GM18951 (cell line): ENCODE measurements around the gene NOS3.
"Not testable (repeated sequence)": the region's sequence is repeated elsewhere in the genome, so short reads cannot be mapped to it uniquely, and the experiment has no call there.

Experiments
- POLR2A ChIP-seq: IDR thresholded peaks from 4 replicates; pipeline ENCODE4 v1.6.1; 2011; ENCODE audit warnings: mild to moderate bottlenecking; ENCODE audit not compliant: insufficient read length, insufficient read depth; ENCODE audit errors: extremely low read depth
- in situ Hi-C: fragments of 300-500 bp; cut with MboI; formaldehyde crosslinking; loops from one replicate; pipeline ENCODE4 v1.12.0; 2022; ENCODE audit warnings: low sequenced_read_pairs, mixed read lengths, inconsistent platforms; ENCODE audit not compliant: unreplicated experiment

NOS3 gene

DNA sequence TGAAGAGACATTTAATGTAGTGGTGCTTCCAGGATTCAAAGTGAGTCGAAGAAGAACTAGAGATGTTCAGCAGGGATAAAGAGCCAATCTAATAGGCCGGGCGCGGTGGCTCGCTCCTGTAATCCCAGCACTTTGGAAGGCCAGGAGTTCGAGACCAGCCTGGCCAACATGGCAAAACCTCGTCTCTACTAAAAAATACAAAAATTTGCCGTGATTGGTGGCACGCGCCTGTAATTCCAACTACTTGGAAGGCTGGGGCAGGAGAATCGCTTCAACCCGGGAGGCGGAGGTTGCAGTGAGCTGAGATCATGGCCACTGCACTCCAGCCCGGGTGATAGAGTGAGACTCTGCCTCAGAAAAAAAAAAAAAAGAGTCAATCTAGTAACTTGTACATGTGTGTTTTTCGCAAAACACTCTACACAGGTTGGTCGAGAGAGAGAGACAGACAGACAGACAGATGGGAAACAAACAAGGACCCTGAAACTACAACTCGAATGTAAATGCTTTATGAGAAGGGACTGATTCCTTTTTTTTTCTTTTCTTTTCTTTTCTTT is 38.2 kb downstream of the NOS3 start:
- no peak for TF ChIP-seq POLR2A

DNA sequence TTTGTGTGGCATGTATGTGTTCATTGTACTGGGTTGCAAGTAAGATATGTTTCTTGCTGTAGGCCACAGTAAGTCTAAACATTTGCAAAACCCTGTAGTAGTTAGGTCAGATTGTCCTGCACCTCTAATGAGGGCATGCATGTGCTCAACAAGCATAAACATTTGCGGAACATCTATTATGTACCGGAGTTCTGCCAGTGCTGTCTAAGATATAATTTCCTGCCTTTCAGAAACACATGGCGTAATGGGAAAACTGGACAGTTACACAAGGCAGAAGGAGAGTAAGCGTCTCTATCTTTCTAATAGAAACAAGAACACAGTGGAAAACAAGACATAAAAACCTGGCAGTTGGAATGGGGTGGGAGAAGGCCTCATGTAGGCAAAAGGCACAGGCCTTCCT is 40.2 kb downstream of the NOS3 start:
- no peak for TF ChIP-seq POLR2A
- in situ Hi-C loops: no loop called here

More for the DNA sequence above, 38.2 kb downstream of the NOS3 start:
- in situ Hi-C loops: no loop called here

DNA sequence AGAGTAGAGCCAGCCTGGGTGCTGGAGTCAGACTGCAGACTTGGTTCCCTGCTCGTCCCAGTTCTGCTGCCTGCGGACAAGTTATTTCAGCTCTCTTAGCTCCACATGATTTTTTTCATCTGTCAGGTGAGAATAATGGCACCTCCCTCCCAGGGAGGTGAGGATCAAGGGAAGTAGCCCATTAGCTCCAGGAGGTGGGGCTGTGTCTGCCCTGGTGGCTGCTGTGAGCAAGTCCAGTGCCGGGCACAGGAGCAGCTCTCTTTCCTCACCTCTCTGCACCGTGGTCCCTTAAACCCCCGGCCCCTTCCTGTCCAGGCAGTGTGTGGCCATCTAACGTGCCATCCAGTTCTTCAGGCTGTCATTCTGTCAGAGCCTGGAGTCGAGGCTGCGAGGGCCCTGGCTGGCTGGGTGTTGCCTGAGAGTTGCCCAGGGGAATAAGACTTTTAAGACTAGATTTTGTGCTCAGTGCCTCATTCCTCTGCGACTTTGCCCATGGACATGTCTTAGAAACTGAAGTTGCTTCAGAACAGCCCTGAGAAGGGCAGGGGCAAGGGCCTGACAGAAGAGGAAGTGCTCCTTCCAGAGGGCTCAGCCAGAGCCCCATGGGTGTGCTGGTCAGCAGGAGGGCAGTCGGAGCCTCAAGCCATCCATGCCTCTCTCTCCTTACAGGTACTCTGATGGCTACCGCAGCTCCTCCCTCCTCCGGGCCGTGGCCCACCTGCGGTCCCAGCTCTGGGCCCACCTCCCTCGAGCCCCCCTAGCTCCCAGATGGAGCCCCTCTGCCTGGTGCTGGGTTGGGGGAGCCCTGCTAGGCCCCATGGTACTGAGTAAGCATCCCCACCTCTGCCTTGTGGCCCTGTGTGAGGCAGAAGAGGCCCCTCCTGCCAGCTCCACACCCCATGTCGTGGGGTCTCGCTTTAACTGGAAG is 42.4 kb downstream of the NOS3 start:
- TF ChIP-seq POLR2A: no peak
- in situ Hi-C loops: no loop called here

DNA sequence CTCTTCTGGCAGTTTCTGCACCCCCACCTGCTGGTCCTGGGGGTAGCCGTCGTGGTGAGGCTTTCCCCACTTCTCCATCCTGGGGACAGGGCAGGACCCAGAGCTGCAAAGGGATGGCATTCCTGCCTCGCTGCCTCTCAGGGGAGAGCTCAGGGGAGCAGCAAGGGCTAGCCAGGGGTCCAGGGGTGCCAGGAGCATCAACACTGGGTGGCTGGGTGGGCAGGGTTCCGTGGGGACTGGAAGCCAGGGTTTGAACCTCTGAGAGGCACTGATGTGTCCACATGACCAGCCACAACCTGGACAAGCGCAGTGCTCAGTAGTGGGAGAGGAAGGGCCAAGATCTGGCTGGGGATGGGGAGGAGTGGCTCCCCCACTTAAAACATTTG is 43.0 kb downstream of the NOS3 start:
- TF ChIP-seq POLR2A: no peak
- in situ Hi-C loops: no loop called here

DNA sequence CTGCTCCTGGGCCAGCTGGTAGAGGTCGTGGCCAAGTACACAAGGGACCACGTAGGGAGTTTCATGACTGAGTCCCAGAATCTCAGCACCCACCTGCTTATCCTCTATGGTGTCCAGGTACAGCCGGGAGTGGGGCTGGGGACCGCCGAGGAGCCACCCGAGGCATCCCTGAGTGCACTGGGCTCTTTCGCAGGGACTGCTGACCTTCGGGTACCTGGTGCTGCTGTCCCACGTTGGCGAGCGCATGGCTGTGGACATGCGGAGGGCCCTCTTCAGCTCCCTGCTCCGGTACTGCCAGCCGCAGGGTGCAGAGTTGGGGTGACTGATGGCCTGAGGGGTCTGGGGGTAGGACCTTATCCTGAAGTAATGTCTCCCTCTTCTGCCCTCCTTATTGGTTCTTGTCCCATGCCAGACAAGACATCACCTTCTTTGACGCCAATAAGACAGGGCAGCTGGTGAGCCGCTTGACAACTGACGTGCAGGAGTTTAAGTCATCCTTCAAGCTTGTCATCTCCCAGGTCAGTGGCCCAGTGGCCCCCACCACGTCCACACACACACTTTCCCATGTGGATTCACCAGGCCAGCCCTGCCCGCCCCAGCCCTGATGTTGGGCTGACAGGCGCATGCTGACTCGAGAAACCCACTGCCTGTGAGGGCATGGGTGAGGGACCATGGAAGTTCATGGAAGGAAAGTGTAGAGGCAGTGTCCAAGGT is 43.7 kb downstream of the NOS3 start:
- TF ChIP-seq POLR2A: no peak
- in situ Hi-C loops: no loop called here

DNA sequence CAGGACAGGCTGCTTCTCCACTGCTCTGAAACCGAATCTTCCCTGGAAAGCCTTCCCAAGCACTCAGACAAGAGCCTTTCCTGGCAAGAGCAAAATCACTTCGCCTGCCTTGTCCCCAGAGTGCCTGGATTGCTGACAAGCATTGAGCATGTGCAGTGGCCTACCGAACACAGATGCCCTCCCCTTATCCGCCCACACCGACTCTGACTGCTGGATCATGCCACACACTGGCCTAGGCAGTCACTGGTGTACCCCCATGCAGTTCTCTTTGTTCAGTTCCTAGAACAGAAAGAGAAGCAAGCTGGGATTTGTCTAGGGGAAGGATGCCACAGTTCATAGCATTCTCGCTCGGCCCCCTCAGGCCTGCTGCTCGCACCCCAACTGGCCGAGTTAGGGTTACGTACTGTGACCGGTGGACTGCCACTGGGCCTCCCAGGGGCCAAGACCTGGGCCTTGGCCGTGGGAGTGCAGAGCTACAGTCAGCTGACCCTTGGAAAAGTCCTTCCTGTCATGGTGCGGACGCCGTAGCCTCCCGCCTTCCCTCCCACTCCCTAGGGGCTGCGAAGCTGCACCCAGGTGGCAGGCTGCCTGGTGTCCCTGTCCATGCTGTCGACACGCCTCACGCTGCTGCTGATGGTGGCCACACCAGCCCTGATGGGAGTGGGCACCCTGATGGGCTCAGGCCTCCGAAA is 44.4 kb downstream of the NOS3 start:
- in situ Hi-C loops: no loop called here
- no peak for TF ChIP-seq POLR2A

DNA sequence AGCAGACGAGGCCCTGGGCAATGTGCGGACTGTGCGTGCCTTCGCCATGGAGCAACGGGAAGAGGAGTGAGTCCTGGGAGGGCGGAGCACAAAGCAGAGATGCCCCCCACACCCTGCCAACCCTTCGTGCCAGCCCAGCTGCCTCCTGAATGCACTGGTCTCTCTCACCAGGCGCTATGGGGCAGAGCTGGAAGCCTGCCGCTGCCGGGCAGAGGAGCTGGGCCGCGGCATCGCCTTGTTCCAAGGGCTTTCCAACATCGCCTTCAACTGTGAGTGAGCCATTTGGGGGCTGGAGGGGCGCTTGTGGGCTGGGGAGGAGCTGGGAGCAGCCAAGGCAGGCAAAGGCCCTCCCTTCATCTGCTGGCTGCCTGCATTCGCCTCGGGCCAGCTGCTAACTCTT is 45.1 kb downstream of the NOS3 start:
- TF ChIP-seq POLR2A: no peak
- in situ Hi-C loops: no loop called here

DNA sequence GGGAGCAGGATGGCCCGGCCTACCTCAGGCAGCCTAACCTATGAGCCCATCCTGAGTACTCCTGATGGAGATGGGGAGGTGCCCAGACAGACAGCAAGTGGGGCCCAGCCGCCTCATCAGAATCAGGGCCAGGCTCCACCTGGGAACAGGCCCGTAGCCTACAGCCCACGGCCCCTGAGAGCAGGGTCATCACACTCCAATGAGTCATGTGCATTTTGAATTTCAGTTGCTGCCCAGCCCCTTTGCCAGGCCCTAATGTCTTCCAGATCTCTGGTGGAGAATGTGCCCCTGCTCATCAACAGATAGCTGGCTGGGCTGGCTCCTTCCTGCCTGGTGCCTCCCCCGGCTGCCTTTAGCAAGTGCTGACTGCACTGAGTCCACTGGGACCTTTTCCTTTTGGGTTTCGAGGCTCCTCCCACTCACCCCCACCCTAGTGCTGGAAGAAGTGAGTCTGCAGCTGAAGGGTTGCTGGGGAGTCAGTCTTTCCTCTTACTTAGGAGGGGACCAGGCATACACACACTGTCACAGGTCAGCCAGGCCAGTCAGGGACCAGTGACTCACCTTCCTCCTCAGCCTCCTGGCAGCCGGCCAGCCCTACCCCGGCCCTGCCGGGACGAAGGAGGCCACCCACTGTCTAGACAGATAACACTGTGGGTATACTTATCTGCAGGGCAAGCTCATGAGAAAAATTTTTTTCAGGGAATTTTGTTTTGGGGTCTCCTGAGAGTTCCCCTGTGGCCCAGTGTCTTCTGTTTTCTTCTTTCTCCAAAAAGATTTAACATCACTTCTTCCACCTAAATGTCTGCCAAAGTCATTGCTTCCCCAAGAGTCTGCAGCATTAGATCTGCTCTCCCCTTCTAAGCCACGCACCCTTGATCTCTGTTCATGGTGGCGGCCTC is 48.4 kb downstream of the NOS3 start:
- in situ Hi-C loops: no loop called here
- TF ChIP-seq POLR2A: no peak

DNA sequence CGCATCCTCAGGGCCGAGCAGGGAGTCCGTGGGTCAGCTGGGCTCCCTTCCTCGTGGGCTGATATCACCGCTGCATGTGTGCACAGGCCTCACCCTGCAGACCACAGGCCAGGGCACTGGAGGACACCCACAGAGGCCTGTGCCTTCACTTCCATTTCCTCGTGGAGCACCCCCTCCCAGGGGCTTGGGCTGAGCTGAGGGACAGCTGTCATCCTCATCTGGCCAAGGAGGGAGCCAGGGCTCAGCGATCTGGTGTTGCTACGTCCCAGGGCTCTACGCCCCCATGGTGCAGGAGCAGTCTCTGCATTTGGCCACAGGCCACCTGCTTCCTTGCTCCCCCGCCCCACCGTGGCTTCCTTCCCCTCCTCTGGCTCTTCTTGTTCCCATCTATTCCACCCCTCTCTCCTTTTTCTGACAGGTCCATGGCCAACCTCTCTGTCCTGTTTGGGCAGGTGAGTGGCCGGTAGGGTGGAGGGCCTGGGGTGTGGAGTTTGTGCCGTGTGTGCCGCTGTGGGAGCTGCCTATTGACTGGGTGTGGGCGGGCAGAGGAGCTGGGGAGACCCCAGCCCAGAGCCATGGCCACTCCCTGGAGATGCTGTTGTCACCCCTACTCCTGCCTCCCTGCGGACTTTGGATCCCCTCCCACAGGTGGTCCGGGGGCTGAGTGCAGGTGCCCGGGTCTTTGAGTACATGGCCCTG is 49.2 kb downstream of the NOS3 start:
- in situ Hi-C loops: no loop called here
- TF ChIP-seq POLR2A: no peak

DNA sequence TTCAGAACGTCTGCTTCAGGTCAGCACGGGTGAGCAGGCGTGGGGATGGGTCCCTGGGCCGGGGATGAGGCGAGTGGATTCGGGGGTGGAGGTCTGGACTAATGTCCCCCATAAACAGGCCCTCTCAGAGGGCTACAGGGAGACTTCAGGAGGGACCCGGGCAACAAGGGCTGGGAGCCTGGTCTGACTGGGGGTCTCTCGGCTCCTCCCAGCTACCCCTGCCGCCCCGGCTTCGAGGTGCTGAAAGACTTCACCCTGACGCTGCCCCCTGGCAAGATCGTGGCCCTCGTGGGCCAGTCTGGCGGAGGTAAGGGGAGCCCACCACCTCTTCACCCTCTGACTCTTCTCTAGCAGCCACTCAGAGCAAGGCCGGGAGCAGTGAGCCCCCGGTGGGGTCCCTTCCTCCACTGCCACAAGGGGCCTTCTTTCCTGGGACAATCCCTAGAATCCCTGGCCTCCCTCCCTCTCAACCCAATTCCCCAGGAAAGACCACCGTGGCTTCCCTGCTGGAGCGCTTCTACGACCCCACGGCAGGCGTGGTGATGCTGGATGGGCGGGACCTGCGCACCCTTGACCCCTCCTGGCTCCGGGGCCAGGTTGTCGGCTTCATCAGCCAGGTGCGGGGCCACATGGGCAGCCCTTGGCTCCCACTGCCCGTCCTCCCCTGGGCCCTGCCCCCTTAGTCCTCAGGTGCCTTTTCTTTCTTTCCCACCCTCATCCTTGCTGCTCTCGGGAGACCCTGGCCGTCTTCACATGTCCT is 50.0 kb downstream of the NOS3 start:
- no peak for TF ChIP-seq POLR2A
- in situ Hi-C loops: no loop called here

DNA sequence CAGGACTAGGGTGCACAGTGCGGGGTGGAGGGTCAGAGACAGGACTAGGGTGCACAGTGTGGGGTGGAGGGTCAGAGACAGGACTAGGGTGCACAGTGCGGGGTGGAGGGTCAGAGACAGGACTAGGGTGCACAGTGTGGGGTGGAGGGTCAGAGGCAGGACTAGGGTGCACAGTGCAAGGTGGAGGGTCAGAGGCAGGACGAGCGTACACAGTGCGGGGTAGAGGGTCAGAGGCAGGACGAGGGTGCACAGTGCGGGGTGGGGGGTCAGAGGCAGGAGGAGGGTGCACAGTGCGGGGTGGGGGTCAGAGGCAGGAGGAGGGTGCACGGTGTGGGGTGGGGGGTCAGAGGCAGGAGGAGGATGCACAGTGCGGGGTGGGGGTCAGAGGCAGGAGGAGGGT is 52.6 kb downstream of the NOS3 start:
- in situ Hi-C loops: not testable (repeated sequence)

DNA sequence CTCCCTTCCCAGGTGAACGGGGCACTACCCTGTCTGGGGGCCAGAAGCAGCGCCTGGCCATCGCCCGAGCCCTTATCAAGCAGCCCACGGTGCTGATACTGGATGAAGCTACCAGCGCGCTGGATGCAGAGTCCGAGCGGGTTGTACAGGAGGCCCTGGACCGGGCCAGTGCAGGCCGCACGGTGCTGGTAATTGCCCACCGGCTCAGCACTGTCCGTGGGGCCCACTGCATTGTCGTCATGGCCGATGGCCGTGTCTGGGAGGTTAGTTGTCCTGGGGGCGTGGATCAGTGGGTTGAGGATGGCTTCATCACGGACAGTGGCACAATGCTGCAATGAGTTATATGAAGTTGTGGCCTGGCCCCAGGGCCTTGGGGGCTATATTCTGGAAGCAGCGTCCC is 53.1 kb downstream of the NOS3 start:
- no peak for TF ChIP-seq POLR2A
- in situ Hi-C loops: no loop called here
